Measurements from ENCODE around the gene GCSAML.
"Not testable (repeated sequence)": the region's sequence is repeated elsewhere in the genome, so short reads cannot be mapped to it uniquely, and the experiment has no call there.

GCSAML gene

GRCh38 chr1:247548769-247549182, at the start of gene GCSAML:
Gene GCSAML, plus strand, starts transcription at chr1:247549134. Its CDS starts 58 bp downstream, at chr1:247549192.
- DNase-seq (ENCODE audit: low spot score): no peak

- DNase-seq (ENCODE audit: low spot score): no peak
Measured at GRCh38 chr1:247500865-247501264, 48.1 kb upstream of the GCSAML start.

DNA sequence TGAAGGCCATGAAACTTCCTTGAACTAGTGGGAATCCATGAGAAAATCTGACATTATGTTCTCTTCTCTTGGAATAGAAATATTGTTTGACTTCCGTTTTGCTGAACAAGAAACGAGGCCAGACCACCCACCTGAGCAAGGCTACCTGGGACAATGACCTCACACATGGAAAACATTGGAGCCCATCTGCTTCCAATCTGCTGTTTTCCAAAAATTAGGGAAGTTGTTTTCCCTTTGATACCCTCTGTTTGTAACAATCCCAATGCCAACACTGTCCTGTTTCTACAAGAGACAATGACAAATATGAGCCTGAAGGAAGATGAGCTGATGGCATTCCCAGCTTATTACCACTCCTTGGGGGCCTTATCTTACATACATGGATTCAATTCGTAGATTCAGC, 42.1 kb upstream of the GCSAML start:
- no peak for DNase-seq (ENCODE audit: low spot score)

DNA sequence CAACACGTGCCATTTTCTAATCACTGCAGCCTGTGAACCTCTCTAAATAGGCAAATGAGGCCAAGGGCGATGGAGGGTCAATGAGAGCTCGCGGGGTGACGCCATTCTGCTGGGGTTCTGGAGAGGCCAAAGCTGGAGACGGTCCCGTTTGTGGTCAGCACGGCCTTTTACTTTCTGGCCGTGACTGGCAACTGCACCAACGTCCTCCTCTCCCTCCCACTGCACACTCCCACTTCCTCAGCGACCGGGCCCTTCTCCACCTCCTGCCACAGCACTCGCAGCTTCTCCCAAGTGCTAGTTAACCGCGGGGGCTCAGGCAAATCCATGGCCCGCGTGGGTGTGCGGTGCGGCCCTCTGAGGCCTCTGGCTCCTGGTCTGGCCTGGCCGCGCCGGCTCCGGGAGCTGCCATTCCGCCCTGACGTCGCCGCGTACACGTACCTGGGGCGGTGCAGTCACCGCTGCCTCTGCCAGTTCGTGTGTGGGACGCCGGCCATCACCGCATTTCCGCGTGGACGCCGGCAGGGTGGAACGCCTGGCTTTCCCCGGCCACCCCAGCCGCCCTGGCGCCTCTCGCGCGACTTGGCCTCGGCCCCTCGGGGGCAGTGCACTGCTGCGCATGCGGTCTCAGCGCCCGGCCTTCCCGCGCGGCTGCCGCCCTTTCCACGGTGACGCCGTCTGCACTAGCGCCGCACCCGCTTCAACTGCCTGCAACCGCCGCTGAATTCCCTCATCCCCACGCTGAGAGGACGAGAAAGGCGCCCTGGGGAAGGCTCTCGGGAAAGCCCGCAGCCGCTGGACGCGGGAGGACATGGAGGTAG, 30.9 kb upstream of the GCSAML start:
- no peak for DNase-seq (ENCODE audit: low spot score)

DNA sequence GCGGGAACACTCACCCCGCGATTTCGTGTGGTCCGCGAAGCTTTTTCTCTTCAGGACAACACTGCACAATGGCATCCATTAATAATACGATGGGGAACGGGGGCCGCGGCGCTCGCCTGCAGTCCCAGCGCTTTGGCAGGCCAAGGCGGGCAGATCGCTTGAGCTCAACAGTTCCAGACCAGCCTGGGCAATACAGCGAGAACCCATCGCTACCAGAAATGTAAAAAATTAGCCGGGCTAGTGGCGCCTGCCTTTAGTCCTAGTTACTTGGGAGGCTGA, 30.4 kb upstream of the GCSAML start:
- DNase-seq (ENCODE audit: low spot score): no peak

DNA sequence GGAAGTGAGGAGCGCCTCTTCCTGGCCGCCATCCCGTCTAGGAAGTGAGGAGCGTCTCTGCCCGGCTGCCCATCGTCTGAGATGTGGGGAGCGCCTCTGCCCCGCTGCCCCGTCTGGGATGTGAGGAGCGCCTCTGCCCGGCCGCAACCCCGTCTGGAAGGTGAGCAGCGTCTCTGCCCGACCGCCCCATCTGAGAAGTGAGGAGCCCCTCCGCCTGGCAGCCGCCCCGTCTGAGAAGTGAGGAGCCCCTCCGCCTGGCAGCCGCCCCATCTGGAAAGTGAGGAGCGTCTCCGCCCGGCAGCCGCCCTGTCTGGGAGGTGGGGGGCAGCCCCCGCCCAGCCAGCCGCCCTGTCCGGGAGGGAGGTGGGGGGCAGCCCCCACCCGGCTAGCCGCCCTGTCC, 27.0 kb upstream of the GCSAML start:
- DNase-seq (ENCODE audit: low spot score): not testable (repeated sequence)

GRCh38 chr1:247528812-247529474, 20.0 kb upstream of the GCSAML start:
- peak; percentile 63 for DNase-seq (ENCODE audit: low spot score)

DNA sequence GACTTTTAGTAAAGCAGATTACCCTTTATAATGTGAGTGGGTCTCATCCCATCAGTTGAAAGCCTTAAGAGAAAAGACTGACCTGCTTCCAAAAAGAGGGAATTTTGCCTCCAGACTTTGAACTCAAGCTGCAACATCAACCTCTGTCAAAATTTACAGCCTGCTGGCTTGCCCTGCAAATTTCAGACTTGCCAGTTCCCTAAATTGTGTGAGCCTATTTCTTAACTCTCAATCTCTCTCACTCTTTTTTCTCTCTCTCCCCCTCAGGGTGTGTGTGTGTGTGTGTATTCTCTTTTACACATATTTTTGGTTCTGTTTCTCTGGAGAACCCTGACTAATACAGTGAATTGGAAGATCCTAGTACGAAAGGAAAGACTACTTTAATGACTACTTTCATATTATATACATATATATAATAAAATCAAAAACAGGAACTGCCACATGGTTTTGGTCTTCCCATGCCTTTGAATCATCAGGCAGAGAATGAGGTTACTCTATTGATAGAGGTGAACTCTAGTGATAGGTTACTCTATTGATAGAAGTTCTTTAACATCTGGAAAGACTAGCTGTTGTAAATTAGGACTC, 19.1 kb upstream of the GCSAML start:
- no peak for DNase-seq (ENCODE audit: low spot score)

DNA sequence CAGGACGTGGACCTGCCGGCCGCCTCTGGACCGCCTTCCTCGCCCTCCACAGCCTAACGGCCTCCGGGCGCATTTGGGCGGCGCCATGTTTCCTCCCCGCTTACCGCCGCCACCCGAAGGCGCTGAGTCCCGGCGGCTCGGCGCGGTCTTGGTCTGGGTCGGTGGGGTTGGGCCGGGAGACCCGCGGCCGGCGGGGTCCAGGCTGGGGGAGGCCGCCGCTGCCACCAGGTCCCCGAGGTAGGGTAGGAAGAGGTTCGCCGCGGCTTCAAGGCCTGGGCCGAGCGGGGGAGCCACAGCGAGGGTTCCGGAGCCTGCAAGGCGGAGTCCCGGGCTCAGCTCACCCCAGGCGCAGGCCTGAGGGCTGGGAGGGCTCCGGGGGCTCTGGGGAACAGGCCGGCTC, 18.1 kb upstream of the GCSAML start:
- no peak for DNase-seq (ENCODE audit: low spot score)

DNA sequence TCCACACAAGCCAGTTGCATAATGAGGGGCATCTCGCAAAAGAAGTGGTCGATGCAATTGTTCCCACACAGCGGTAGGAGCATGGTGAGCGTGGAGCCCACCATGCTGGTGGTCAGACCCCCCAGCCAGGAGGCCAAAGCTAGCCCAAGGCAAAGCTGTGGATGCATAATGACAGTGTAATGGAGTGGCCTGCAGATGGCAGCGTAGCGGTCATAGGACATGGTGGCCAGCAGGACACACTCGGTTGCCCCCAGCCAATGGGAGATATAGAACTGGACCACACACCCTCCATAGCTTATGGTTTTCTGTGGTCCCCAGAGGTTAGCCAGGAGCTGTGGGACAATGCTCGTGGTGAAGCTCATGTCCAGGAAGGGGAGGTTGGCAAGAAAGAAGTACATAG, 17.0 kb upstream of the GCSAML start:
- no peak for DNase-seq (ENCODE audit: low spot score)

- no peak for DNase-seq (ENCODE audit: low spot score)
Measured at GRCh38 chr1:247535402-247535801, 13.5 kb upstream of the GCSAML start.

- DNase-seq (ENCODE audit: low spot score): no peak
Measured at GRCh38 chr1:247536340-247536739, 12.6 kb upstream of the GCSAML start, which contains the start of gene OR2C3. Gene OR2C3, minus strand, starts transcription at chr1:247536440. Its CDS starts 3,929 bp downstream, at chr1:247532511.

DNA sequence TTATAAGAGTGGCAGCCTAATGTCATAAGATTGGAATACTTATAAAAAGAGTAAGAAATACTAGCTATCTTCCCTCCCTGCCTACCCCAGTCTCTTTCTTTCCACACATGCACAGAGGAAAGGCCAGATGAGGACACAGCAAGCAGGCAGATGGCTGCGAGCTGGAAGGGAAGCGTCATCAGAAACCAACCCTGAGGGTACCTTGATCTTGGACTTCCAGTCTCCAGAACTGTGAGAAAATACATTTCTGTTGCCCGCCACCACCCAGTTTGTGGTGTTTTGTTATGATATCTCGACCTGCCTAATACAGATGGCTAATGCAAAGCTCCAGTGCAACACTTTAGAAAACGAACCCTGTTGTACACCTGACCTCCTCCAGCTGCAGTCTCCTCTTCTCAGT, 10.4 kb upstream of the GCSAML start:
- no peak for DNase-seq (ENCODE audit: low spot score)

GRCh38 chr1:247539215-247539614, 9.7 kb upstream of the GCSAML start:
- DNase-seq (ENCODE audit: low spot score): no peak

- no peak for DNase-seq (ENCODE audit: low spot score)
Measured at GRCh38 chr1:247540581-247540980, 8.4 kb upstream of the GCSAML start.

DNA sequence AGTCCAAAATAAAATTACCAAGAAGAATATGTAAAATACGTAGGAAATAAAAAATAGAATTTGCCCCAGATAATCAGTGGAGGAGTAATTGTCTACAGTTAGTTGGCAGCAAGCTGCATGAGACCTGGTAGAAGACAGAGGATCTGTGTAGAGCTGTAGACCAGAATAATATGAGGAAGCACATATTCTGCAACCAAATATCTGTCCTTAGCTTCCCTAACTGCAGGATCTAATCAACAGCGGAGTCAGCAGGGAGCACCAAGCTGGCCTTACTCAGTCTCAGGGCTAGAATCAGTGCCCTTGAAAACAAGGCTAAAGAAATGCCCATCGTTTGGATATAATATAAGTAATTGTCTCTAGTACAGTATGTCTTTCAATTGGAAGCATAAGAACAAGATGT, 6.1 kb upstream of the GCSAML start:
- DNase-seq (ENCODE audit: low spot score): no peak

GRCh38 chr1:247548092-247548491, 842 bp upstream of the GCSAML start:
- no peak for DNase-seq (ENCODE audit: low spot score)

DNA sequence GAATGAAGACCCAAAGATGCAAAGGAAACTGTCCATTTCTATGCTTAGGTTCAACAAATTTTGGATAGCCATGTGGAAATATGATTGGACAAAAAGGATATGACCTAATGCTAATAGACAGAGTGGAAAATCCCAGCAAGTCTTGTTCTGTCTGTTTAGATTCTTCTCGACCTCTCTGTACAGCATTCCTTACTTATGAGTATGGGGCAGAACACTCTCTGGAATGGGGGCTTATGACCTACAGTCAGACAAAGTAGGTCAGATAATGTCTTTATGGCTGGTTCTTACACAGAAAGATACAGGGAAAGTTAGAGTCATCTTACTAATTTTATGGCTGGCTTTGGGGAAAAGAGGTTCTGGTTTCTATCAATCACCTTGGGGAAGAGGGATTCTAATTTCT, 2.8 kb downstream of the GCSAML start:
- no peak for DNase-seq (ENCODE audit: low spot score)

DNA sequence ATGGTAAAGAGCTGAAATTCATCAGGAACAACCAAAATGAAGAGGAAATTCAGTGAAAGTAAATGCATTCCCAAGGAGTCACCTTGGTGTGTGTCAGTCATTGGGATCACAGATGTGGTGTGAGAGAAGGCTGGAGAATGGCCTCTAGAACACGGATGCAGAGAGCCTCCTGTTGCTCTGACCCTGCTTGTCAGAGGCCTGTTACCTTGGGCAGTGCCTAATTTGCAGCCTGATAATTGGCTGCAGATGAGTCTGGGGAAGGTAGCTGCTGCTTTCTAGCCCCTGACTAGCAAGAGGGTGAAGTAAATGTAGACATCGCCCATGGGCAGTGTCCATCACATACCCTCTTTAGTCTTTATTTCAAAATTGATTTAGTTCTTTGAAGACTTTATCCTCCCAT, 3.3 kb downstream of the GCSAML start:
- no peak for DNase-seq (ENCODE audit: low spot score)

DNA sequence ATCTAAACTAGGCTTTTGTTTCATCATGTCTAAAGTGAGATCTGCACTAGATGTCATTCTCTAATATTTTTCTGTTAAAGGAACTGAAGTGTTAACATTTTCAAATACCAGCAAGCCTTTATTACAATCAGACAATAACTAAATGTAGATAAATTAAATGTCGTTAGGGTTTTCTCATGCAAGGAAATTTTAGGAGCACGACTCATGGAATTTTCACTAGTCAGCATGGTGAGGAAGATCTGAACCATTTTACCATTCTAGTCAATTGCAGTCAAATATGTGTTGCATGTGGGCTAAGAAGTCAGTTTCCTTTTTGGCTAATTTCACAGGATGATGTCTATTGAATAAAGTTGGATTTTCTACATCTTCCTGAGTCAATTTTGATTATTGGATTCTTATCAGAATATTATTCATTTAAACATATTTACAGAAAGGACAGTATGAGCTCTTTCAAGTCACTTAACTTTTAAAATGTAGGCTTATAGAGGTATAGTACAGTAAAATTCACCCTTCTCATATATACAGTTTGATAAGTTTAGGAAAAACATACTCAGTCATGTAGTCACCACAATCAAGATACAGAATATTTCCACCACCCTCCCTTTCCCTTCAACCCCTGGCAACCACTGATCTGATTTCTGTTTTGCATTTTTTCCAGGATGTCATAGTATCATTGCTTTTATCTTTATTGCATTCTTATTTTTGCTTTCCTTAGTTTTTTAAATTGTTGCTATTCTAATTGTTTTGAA, 9.2 kb downstream of the GCSAML start:
- no peak for DNase-seq (ENCODE audit: low spot score)

- no peak for DNase-seq (ENCODE audit: low spot score)
Measured at GRCh38 chr1:247561711-247562110, 12.8 kb downstream of the GCSAML start.

DNA sequence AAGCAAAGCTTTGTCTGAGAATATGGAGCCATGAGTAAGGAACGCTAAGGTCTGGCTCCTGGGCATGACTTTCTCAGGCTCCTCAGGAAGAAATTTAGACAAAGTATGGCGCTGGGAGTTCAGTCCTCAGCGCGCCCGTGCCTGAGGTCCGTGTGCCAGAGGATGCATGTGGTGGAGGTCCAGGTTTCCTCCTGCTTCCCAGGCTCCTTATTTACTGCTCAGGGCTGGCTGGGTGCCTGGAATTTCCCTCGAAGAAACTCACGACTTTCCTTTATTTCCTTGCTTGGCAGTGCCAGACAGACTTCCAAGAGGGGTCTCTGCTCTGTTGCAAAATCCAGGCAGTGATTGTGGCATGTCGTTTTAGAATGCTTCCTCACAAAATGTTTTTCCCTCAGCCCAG, 13.3 kb downstream of the GCSAML start:
- no peak for DNase-seq (ENCODE audit: low spot score)

DNA sequence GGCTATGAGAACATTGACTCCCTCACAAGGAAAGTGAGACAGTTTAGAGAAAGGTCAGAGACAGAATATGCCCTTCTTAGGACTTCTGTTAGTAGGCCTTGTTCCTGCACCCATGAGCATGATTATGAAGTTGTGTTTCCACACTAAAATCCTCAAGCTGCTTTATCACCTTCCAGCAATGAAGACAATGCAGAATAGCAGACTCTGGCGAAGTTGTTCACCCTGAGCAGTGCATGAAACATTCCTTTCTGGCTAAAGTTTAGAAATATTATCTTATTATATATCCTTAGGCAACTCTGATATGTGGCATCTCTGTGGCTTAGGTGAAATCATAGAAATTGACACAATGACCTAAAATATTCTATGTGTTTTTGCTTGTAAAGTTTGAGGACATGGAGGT, 25.3 kb downstream of the GCSAML start:
- no peak for DNase-seq (ENCODE audit: low spot score)

All from LoVo (cell line).